SK-N-SH (cell line): ENCODE data around the gene LENG9. TPM values are rescaled to one million over a fixed set of nuclear protein-coding genes. Genes with fewer than 3 reads are reported as not detected.

Experiments used
- CTCF ChIA-PET: fragments of 300-600, 350-600 bp; formaldehyde crosslinking; extraction: SDS; loops from one replicate; lab custom pipeline; 2021; lab: Yijun Ruan, JAX
- POLR2A ChIA-PET: fragments of 350-600 bp; sonication (Branson Sonifier 250); formaldehyde crosslinking; extraction: SDS; loops from one replicate; lab custom pipeline; 2020; ENCODE audit warnings: antibody characterized with exemption, inconsistent platforms; lab: Yijun Ruan, JAX
- DNase-seq: peaks from one replicate; pipeline ENCODE4 v3.0.0; 2012
- H2AFZ ChIP-seq: fragments of 200-600 bp; sonication (generic); 2 replicates; pipeline ENCODE4 v1.8.1; 2016; ENCODE audit warnings: antibody characterized with exemption, mild to moderate bottlenecking, low read depth
- H3F3A ChIP-seq: fragments of 200-600 bp; sonication (generic); replicated peaks from 2 replicates; pipeline ENCODE3; 2016; ENCODE audit warnings: antibody characterized with exemption, mild to moderate bottlenecking; ENCODE audit not compliant: insufficient read depth
- H3K27ac ChIP-seq, 2 experiments: fragments of 200-500 bp in 1 of 2; fragments of 200-600 bp in 1 of 2; sonication (Bioruptor generic) in 1 of 2; sonication (generic), shearing (Covaris generic) in 1 of 2; 2 replicates each; pipeline versions ENCODE4 v1.5.1 to v1.6.1; 2014 to 2016; ENCODE audit warnings: low read depth in 2 of 2, inconsistent platforms in 1 of 2, low read length in 1 of 2, mild to moderate bottlenecking in 1 of 2, mixed read lengths in 1 of 2
- H3K27me3 ChIP-seq: fragments of 200-600 bp; sonication (generic), shearing (Covaris generic); 2 replicates; pipeline ENCODE4 v1.6.1; 2016; ENCODE audit warnings: mixed run types; ENCODE audit not compliant: insufficient read depth
- H3K36me3 ChIP-seq, 2 experiments: fragments of 200-500 bp in 1 of 2; fragments of 200-600 bp in 1 of 2; sonication (Bioruptor generic) in 1 of 2; sonication (generic) in 1 of 2; replicated peaks in 1 of 2; 2 replicates each; pipeline versions ENCODE3 to v1.5.1; 2014 to 2016; ENCODE audit warnings: low read length in 1 of 2, mild to moderate bottlenecking in 1 of 2; ENCODE audit not compliant: insufficient read depth in 2 of 2, control insufficient read depth in 1 of 2
- H3K4me1 ChIP-seq, 2 experiments: fragments of 200-500 bp in 1 of 2; fragments of 200-600 bp in 1 of 2; sonication (Bioruptor generic) in 1 of 2; sonication (generic), shearing (Covaris generic) in 1 of 2; 2 replicates each; pipeline versions ENCODE4 v1.5.1 to v1.6.1; 2014 to 2016; ENCODE audit warnings: low read depth in 1 of 2, low read length in 1 of 2, mixed run types in 1 of 2; ENCODE audit not compliant: insufficient read depth in 2 of 2, control insufficient read depth in 1 of 2
- H3K4me2 ChIP-seq: fragments of 200-600 bp; sonication (generic), shearing (Covaris generic); 2 replicates; pipeline ENCODE4 v1.6.1; 2017; ENCODE audit warnings: mixed run types
- H3K4me3 ChIP-seq, 2 experiments: fragments of 200-500 bp in 1 of 2; fragments of 200-600 bp in 1 of 2; sonication (Bioruptor generic) in 1 of 2; sonication (generic), shearing (Covaris generic) in 1 of 2; 2 replicates each; pipeline versions ENCODE4 v1.5.1 to v1.8.1; 2014 to 2016; ENCODE audit warnings: low read depth in 2 of 2, inconsistent platforms in 1 of 2, low read length in 1 of 2, mild to moderate bottlenecking in 1 of 2, mixed read lengths in 1 of 2, moderate library complexity in 1 of 2
- H3K79me2 ChIP-seq: fragments of 200-600 bp; sonication (generic); 2 replicates; pipeline ENCODE4 v1.8.1; 2017; ENCODE audit warnings: mild to moderate bottlenecking; ENCODE audit not compliant: insufficient read depth
- H3K9ac ChIP-seq: fragments of 200-600 bp; sonication (generic); 2 replicates; pipeline ENCODE4 v1.6.1; 2017; ENCODE audit warnings: mixed run types
- H3K9me2 ChIP-seq: fragments of 200-600 bp; sonication (generic); 2 replicates; pipeline ENCODE4 v1.6.1; 2017; ENCODE audit warnings: mixed run types
- H3K9me3 ChIP-seq: fragments of 200-600 bp; sonication (generic); 2 replicates; pipeline ENCODE4 v1.6.1; 2017; ENCODE audit warnings: mixed run types, mild to moderate bottlenecking, moderate library complexity
- H4K20me1 ChIP-seq: fragments of 200-600 bp; sonication (generic); 2 replicates; pipeline ENCODE4 v1.6.1; 2017; ENCODE audit warnings: mild to moderate bottlenecking, mixed run types; ENCODE audit not compliant: insufficient read depth
- CHD2 ChIP-seq: fragments of 150-350 bp; IDR thresholded peaks from 2 replicates; pipeline ENCODE4 v1.6.1; 2018; ENCODE audit warnings: low read length; ENCODE audit not compliant: partially characterized antibody
- CTCF ChIP-seq: fragments of 200-600 bp; sonication (generic); IDR thresholded peaks from 2 replicates; pipeline ENCODE4 v1.6.1; 2017; ENCODE audit warnings: antibody characterized with exemption, mild to moderate bottlenecking, moderate library complexity
- FOSL2 ChIP-seq: IDR thresholded peaks from 2 replicates; pipeline ENCODE4 v1.4.0; 2012; ENCODE audit warnings: low read depth, mild to moderate bottlenecking, moderate library complexity, borderline replicate concordance
- FOXJ3 ChIP-seq: sonication (generic); formaldehyde crosslinking; IDR thresholded peaks from 2 replicates; pipeline ENCODE4 v1.5.1; 2020; ENCODE audit warnings: mild to moderate bottlenecking, missing genetic modification reagents
- GABPA ChIP-seq: IDR thresholded peaks from 2 replicates; pipeline ENCODE4 v1.4.0; 2012; ENCODE audit warnings: low read depth, mild to moderate bottlenecking
- GATA2 ChIP-seq: sonication (generic); formaldehyde crosslinking; IDR thresholded peaks from 2 replicates; pipeline ENCODE4 v1.5.0; 2020; ENCODE audit warnings: mild to moderate bottlenecking, missing genetic modification reagents
- IRF3 ChIP-seq: fragments of 150-350 bp; IDR thresholded peaks from 2 replicates; pipeline ENCODE4 v1.6.1; 2016; ENCODE audit warnings: mild to moderate bottlenecking, low read depth, low read length
- JUND ChIP-seq: IDR thresholded peaks from 2 replicates; pipeline ENCODE4 v1.4.0; 2012
- MEF2A ChIP-seq: IDR thresholded peaks from 2 replicates; pipeline ENCODE4 v1.4.0; 2012; ENCODE audit warnings: low read depth, borderline replicate concordance
- NRF1 ChIP-seq: IDR thresholded peaks from 2 replicates; pipeline ENCODE4 v1.6.1; 2012; ENCODE audit warnings: low read depth, mild to moderate bottlenecking, low read length
- PBX3 ChIP-seq: IDR thresholded peaks from 2 replicates; pipeline ENCODE4; 2012
- POLR2AphosphoS5 ChIP-seq: IDR thresholded peaks from 2 replicates; pipeline ENCODE4 v1.6.1; 2012; ENCODE audit warnings: low read depth, low read length
- REST ChIP-seq: IDR thresholded peaks from 2 replicates; pipeline ENCODE4 v1.6.1; 2012; ENCODE audit warnings: mild to moderate bottlenecking, low read depth, low read length, moderate library complexity
- RFX5 ChIP-seq: IDR thresholded peaks from 2 replicates; pipeline ENCODE4 v1.6.1; 2012; ENCODE audit warnings: mild to moderate bottlenecking, improper control_type of control experiment, low read length
- RXRA ChIP-seq: IDR thresholded peaks from 2 replicates; pipeline ENCODE4 v1.4.0; 2012; ENCODE audit warnings: low read depth, mild to moderate bottlenecking, borderline replicate concordance
- SMC3 ChIP-seq: IDR thresholded peaks from 2 replicates; pipeline ENCODE4 v1.6.1; 2012; ENCODE audit warnings: low read depth, low read length, improper control_type of control experiment
- TAF1 ChIP-seq: IDR thresholded peaks from 2 replicates; pipeline ENCODE4 v1.6.1; 2012; ENCODE audit warnings: low read depth, mild to moderate bottlenecking, low read length, moderate library complexity, borderline replicate concordance
- USF2 ChIP-seq: fragments of 150-350 bp; IDR thresholded peaks from 2 replicates; pipeline ENCODE4 v1.6.1; 2017; ENCODE audit warnings: antibody characterized with exemption, low read length, low read depth, borderline replicate concordance
- YY1 ChIP-seq: IDR thresholded peaks from 2 replicates; pipeline ENCODE4 v1.4.0; 2012; ENCODE audit warnings: low read depth, mild to moderate bottlenecking
- WGBS: methylation state at CpG from one replicate; pipeline ENCODE4 v1.1.6; 2017; ENCODE audit warnings: low lambda C conversion rate; 5-methylcytosine and 5-hydroxymethylcytosine counted together
- polyA plus RNA-seq, 3 experiments: library from polyadenylated mRNA; depleted of rRNA; stranded (reverse); fragments of >200 nt; gene quantifications; 2 replicates each; pipeline ENCODE4 v1.2.3, GENCODE V29; 2012

LENG9 gene
- polyA plus RNA-seq, 1 of the 3 experiments (the other 2 are of a cell fraction): 0.20 TPM

- CTCF ChIA-PET: interaction anchor here (0.7 kb wide), 1 partner anchor 22 kb away, joined by 3 read pairs; no protein-coding TSS in a partner anchor
- POLR2A ChIA-PET: interaction anchor here (4.5 kb wide), 1 partner anchor 11 kb away, joined by 24 read pairs; the partner anchor contains the start of gene LENG8
- DNase-seq: no peak
Observed at GRCh38 chr19:54459282-54460229, 4.0 kb downstream of the LENG9 start.

More at GRCh38 chr19:54459282-54460229, 4.0 kb downstream of the LENG9 start:
- no peak overlapping the region for H3K4me3 ChIP-seq
- no peaks in the 10 kb centered on the region for H3K9me3 ChIP-seq
- H3F3A ChIP-seq: peaks cover 15% of the 10 kb centered on the region
- peaks cover 9 to 66% of the 10 kb centered on the region in 2 experiments for H3K36me3 ChIP-seq
- no peak overlapping the region for H3K9ac ChIP-seq
- TF ChIP-seq USF2 (no peak), REST (no peak), PBX3 (no peak), JUND (no peak), CHD2 (no peak), GATA2 (no peak), MEF2A (no peak), IRF3 (no peak), CTCF (no peak), RFX5 (no peak), FOXJ3 (no peak), RXRA (no peak), TAF1 (no peak), FOSL2 (no peak), YY1 (no peak), POLR2AphosphoS5 (no peak), GABPA (no peak), SMC3 (no peak), NRF1 (no peak)
- no peak overlapping the region for H2AFZ ChIP-seq
- 97% methylated on average over 8 of the region's 16 CpGs for WGBS
- no peak overlapping the region for H3K27ac ChIP-seq
- H3K4me2 ChIP-seq: no peak overlapping the region
- H3K9me2 ChIP-seq: no peaks in the 10 kb centered on the region
- peaks cover 15% of the 10 kb centered on the region; the same call in 1 of the 2 replicates for H3K79me2 ChIP-seq
- H4K20me1 ChIP-seq: peaks cover 43% of the 10 kb centered on the region
- H3K4me1 ChIP-seq: peaks cover 0 to 17% of the 10 kb centered on the region in 2 experiments; a peak in 1 of 4 replicates
- no peaks in the 10 kb centered on the region for H3K27me3 ChIP-seq
